ENCODE results near the gene ADIPOR2.

The ADIPOR2 gene

DNA sequence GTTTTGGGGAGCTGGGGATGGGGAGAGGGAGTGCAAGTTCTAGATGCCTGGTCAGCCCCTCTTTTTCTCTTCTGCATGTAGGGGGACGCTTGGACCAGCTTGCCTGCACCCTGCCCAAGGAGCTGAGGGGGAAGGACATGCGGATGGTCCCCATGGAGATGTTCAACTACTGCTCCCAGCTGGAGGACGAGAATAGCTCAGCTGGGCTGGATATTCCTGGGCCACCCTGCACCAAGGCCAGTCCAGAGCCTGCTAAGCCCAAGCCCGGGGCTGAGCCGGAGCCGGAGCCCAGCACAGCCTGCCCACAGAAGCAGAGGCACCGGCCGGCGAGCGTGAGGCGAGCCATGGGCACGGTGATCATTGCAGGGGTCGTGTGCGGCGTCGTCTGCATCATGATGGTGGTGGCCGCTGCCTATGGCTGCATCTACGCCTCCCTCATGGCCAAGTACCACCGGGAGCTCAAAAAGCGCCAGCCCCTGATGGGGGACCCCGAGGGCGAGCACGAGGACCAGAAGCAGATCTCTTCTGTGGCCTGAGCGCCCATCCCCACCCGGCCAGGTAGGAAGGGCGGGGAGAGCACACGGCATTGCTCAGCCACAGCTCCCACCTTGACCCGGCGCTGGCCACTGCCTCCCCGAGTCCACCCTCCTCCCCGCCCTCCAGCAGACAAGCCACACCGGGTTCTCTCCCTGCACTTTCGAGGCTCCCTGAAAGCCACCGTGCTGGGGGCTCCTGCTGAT is 143.5 kb downstream of the ADIPOR2 start:
- FAIRE-seq = no peak

DNA sequence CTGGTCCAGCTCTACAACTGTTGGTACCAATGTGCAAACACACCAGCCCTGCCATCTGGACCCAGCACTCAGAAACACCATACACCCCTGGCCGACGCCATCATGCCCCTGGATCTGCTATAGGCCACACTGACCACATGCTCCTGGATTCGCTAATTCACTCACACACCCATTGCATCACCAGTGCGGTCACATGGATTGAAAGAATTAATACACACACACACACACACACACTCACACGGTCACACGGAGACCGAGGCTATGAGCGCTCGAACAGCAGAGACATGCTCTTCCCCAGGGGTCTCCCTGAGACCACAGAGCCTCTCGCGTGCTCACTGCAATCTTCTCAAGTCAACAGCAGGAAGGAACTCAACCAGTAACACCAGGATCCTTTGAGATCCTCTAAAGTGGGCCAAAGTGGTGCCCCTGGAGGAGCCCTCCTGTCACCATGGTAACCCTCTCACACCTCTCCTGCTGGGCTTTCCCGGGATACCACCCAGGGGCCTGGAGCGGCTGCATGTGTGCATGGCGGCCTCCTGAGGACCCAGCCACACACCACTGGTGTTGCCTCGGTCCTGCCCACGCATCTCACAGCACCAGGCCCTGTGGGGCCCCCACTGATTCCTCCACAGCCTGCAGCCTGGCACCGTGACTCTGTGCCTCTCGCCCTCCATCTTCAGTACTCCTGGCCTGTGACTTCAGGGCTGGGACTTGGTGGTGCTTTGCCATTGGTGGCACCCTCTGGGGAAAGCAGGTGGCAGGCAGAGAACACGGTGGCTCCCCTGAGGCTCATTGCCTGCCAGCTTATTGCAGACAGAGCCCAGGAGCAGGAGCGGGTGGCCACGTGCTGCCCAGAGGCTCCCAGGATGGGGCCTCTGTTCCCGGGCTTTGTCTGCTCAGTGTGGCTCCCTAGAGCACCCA is 144.6 kb downstream of the ADIPOR2 start:
- FAIRE-seq = no peak

- no peak for FAIRE-seq
Measured at GRCh38 chr12:1836241-1836803, 145.5 kb downstream of the ADIPOR2 start.

GRCh38 chr12:1836854-1837421 is 146.1 kb downstream of the ADIPOR2 start:
- FAIRE-seq = no peak

- no peak for FAIRE-seq
Measured at GRCh38 chr12:1837541-1838204, 146.8 kb downstream of the ADIPOR2 start.
